VCaP (cell line): ENCODE measurements around the gene BAIAP2L2.
"Not testable (repeated sequence)": the region's sequence is repeated elsewhere in the genome, so short reads cannot be mapped to it uniquely, and the experiment has no call there.

Experiments used
- H3K27ac ChIP-seq: fragments of 450-650 bp; 2 replicates; pipeline ENCODE4 v1.5.1; 2017
- CTCF ChIP-seq: fragments of 450-650 bp; conservative IDR thresholded peaks from 2 replicates; pipeline ENCODE4 v1.5.1; 2017; ENCODE audit warnings: mild to moderate bottlenecking, moderate library complexity

The BAIAP2L2 gene

DNA sequence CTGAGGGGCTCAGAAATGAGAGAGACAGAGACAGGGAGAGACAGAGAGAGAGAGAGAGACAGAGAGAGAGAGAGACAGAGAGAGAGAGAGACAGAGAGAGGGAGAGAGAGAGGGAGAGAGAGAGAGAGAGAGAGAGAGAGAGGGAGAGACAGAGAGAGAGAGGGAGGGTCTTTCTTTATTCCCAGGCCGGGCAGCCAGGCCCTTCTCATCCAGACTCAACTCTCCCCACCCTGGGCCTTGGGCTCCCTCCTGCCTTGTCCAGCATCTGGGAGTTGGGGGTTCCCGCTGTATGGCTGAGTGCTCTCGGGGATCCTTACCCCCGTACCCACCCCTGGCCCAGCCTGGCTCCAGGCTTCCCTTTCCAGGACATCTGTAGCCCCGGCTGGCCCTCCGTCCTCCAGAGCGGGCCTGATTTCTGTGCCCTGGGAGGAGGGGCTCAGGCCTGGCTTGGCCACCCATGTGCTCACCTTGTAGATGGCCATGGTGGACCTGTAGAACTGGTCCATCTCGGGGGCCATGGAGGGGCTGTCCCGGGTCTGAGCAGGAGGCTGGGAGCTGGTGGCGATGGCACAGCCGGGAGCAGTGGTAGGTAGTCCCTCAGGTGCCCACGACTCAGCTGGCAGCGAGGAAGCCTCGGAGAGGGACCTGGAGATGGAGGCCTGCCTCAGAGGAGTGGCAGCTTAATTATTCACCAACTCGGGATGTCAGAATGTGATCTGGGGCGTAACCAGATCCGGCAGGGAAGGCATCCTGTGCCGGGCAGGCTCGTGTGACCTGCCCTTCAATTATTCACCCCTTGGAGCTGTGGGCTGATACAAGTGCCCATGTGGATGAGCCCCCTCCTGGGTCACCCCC is at the start of gene BAIAP2L2:
TSS of gene BAIAP2L2 (minus strand) at position 677 of the 855 bp plus-strand sequence. CDS start at position 518, 159 bp downstream.
- peak within 1 kb of the TSS; percentile 93 for H3K27ac ChIP-seq
- TF ChIP-seq CTCF, result no peak

GRCh38 chr22:38155703-38156102 is 45.2 kb upstream of the BAIAP2L2 start:
- TF ChIP-seq CTCF, result no peak
- no peak overlapping the region for H3K27ac ChIP-seq

DNA sequence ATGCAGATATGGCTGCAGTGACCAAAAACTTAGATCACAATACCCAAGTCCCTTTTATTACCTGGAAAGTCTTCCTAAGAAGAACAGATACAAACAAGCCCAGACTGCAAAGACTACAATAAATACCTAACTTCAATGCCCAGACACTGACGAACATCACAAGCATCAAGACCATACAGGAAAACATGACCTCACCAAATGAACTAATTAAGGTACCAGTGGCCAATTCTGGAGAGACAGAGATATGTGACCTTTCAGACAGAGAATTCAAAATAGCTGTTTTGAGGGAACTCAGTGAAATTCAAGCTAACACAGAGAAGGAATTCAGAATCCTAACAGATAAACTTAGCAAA is 44.1 kb upstream of the BAIAP2L2 start:
- H3K27ac ChIP-seq, result not testable (repeated sequence)

DNA sequence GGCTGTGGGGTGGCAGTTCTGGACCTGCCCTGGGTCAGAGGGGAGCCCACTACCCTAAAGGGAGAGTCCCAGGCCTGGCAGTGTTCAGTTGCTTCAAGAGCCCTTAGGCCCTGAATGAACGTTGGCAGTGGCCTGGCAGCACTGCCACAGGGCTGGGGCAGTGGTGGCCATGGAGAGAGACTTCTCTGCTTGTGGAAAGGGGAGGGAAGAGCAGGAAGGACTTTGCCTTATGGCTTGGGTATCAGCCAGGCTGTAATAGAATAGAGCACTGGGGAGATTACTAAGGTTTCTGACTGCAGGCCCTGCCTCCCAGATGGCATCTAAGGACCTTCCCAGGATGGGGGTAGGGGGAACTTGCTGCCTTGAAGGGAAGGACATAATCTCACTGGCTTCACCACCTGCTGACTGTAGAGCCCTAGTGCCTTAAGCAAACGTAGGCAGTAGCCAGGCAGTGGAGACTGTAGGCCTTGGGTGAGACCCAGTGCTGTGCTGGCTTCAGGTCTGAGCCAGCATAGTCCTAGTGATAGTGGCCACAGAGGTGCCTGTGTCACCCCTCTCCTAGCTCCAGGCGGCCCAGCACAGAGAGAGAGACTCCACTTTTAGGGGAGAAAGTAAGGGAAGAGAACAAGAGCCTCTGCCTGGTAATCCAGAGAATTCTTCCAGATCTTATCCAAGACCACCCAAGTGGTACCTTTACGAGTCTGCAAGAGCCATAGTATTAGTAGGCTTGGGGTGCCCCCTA is 43.5 kb upstream of the BAIAP2L2 start:
- H3K27ac ChIP-seq, result no peak overlapping the region

DNA sequence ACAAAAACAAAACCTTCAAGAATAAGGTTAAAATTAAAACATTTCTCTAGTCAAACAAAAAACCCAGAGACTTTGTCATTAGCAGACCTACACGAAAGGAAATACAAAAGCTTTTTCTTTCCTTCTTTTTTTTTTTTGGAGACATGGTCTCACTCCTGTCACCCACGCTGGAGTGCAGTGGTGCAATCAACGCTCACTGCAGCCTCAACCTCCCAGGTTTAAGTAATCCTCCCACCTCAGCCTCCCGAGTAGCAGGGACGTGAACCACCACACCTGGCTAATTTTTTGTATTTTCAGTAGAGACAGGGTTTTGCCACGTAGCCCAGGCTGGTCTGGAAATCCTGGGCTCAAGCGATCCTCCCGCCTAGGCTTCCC is 40.6 kb upstream of the BAIAP2L2 start:
- no peak for TF ChIP-seq CTCF
- H3K27ac ChIP-seq, result no peak overlapping the region

More for the DNA sequence above, 43.5 kb upstream of the BAIAP2L2 start:
- TF ChIP-seq CTCF, result no peak

DNA sequence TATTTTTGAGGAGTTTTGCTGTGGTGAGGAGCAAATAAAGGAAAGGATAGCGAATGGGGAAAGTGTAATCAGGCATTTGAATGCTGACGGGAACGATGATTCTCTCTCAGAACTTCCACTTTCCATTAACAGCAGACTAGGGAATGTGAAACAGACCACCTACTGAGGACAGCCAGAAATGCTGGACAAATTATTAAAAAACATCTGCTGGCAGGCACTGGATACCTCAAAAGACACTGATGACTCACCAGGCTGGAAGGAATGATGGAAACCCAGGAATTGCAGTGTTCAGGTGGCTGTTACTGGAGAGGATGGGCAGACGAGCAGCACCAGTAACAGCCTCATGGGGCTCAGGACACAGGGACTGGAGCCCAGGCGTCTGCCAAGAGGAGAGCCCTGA is 37.8 kb upstream of the BAIAP2L2 start:
- no peak overlapping the region for H3K27ac ChIP-seq
- TF ChIP-seq CTCF, result no peak

- not testable (repeated sequence) for H3K27ac ChIP-seq
Observed at GRCh38 chr22:38146166-38146565, 35.7 kb upstream of the BAIAP2L2 start.

GRCh38 chr22:38144025-38144405 is 33.5 kb upstream of the BAIAP2L2 start:
- TF ChIP-seq CTCF, result peak; percentile 52
- H3K27ac ChIP-seq, result peak overlapping the region; percentile 57
